Smooth muscle cell (in vitro differentiated cells): ENCODE data around the gene PKN1. TPM values are rescaled to one million over a fixed set of nuclear protein-coding genes. Genes with fewer than 3 reads are reported as not detected.

Experiments used
- DNase-seq: peaks from one replicate; lab custom pipeline; 2025; ENCODE audit not compliant: unreplicated experiment; lab: John Stamatoyannopoulos, UW
- H2AFZ ChIP-seq: fragments of 200-600 bp; sonication (generic); 2 replicates; pipeline ENCODE4 v1.6.0; 2016; ENCODE audit warnings: antibody characterized with exemption, low read depth, mild to moderate bottlenecking
- H3F3A ChIP-seq: fragments of 200-600 bp; sonication (generic); 2 replicates; pipeline ENCODE4 v1.6.0; 2017; ENCODE audit warnings: antibody characterized with exemption, low read depth
- H3K27ac ChIP-seq: fragments of 200-600 bp; sonication (generic); 2 replicates; pipeline ENCODE4 v1.5.1; 2016; ENCODE audit warnings: low read depth, mild to moderate bottlenecking
- H3K27me3 ChIP-seq: fragments of 200-600 bp; sonication (generic); 2 replicates; pipeline ENCODE4 v1.6.1; 2016; ENCODE audit warnings: low read depth, mild to moderate bottlenecking
- H3K36me3 ChIP-seq: fragments of 200-600 bp; sonication (generic); 2 replicates; pipeline ENCODE4 v1.5.1; 2016; ENCODE audit warnings: low read depth
- H3K4me1 ChIP-seq: fragments of 200-600 bp; sonication (generic); 2 replicates; pipeline ENCODE4 v1.5.1; 2016; ENCODE audit warnings: low read depth
- H3K4me2 ChIP-seq: fragments of 200-600 bp; sonication (generic); 2 replicates; pipeline ENCODE4 v1.6.0; 2016; ENCODE audit warnings: mild to moderate bottlenecking
- H3K4me3 ChIP-seq: fragments of 200-600 bp; sonication (generic); 2 replicates; pipeline ENCODE4 v1.5.1; 2016; ENCODE audit warnings: mild to moderate bottlenecking
- H3K79me2 ChIP-seq: fragments of 200-600 bp; sonication (generic); 2 replicates; pipeline ENCODE4 v1.6.0; 2016; ENCODE audit warnings: low read depth, mild to moderate bottlenecking
- H3K9ac ChIP-seq: fragments of 200-600 bp; sonication (generic); 2 replicates; pipeline ENCODE4 v1.6.0; 2016; ENCODE audit warnings: low read depth
- H3K9me3 ChIP-seq: fragments of 200-600 bp; sonication (generic); replicated peaks from 2 replicates; pipeline ENCODE4 v1.5.1; 2016; ENCODE audit warnings: low read depth
- H4K20me1 ChIP-seq: fragments of 200-600 bp; sonication (generic); 2 replicates; pipeline ENCODE4 v1.6.0; 2016; ENCODE audit warnings: low read depth
- CTCF ChIP-seq: fragments of 200-600 bp; sonication (generic); IDR thresholded peaks from 2 replicates; pipeline ENCODE4 v1.5.1; 2017; ENCODE audit warnings: borderline replicate concordance, mild to moderate bottlenecking, antibody characterized with exemption; ENCODE audit not compliant: insufficient read depth, poor library complexity, severe bottlenecking
- WGBS: methylation state at CpG from one replicate; pipeline ENCODE4 v1.1.7; 2016; ENCODE audit warnings: low lambda C conversion rate; 5-methylcytosine and 5-hydroxymethylcytosine counted together
- polyA plus RNA-seq: library from polyadenylated mRNA; unstranded; fragments of >200 nt; fragmentation: Nextera tagmentation; extraction: Ambion mirVana; gene quantifications from 2 replicates; pipeline ENCODE4 v1.2.1, GENCODE V29; 2016
- total RNA-seq: library from RNA; depleted of rRNA; stranded (reverse); fragments of >200 nt; gene quantifications from 2 replicates; pipeline ENCODE4 v1.2.3, GENCODE V29; 2014

The PKN1 gene
- total and polyA plus RNA-seq, 2 experiments from 2014 or later: 28.0 to 64.8 TPM

DNA sequence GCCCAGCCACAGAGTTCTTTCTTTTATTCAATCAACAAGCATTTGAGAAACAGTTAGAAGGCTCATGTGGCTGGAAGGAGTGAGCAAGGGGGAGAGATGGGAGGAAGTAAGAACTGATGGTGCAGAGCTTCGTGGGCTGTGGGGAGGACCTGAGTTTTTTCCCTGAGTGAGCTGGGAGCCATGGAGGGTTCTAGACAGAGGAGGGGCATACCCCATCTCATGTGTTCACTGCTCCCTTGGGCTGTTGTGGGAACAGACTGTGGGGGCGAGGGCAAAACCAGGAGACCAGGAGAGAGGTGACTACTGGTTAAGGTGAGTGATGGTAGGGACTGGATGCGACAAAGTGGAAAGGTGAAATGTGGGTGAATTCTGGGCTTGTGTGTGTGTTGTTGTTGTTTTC is 2.4 kb upstream of the PKN1 start:
- Histone ChIP-seq H3K27me3 (peaks cover 6% of the 10 kb centered on the region), H3K4me1 (no peaks in the 10 kb centered on the region), H3K36me3 (no peaks in the 10 kb centered on the region), H3F3A (no peaks in the 10 kb centered on the region), H4K20me1 (peaks cover 12% of the 10 kb centered on the region), H3K4me3 (no peak overlapping the region), H3K9ac (no peak overlapping the region), H3K27ac (no peak overlapping the region), H3K4me2 (no peak overlapping the region), H3K79me2 (no peaks in the 10 kb centered on the region), H3K9me3 (no peaks in the 10 kb centered on the region), H2AFZ (no peak overlapping the region)
- no peak for DNase-seq
- TF ChIP-seq CTCF: no peak
- WGBS: 85% methylated on average over 3 of the region's 3 CpGs

GRCh38 chr19:14433554-14434501 is 722 bp downstream of the PKN1 start:
- DNase-seq: no peak
- H3K36me3 ChIP-seq: no peaks in the 10 kb centered on the region
- H3K9ac ChIP-seq: peak overlapping the region; percentile 43
- H3K9me3 ChIP-seq: no peaks in the 10 kb centered on the region
- H3K27ac ChIP-seq: no peak overlapping the region
- 27% methylated on average over 25 of the region's 52 CpGs for WGBS
- peaks cover 27% of the 10 kb centered on the region for H4K20me1 ChIP-seq
- peaks cover 6% of the 10 kb centered on the region for H3K27me3 ChIP-seq
- H3K4me1 ChIP-seq: no peaks in the 10 kb centered on the region
- peak overlapping the region; percentile 95 for H3K4me2 ChIP-seq
- H3K4me3 ChIP-seq: peak overlapping the region; percentile 75
- no peaks in the 10 kb centered on the region for H3F3A ChIP-seq
- peaks cover 14% of the 10 kb centered on the region for H3K79me2 ChIP-seq
- H2AFZ ChIP-seq: peak overlapping the region; percentile 72
- no peak for TF ChIP-seq CTCF

GRCh38 chr19:14434543-14435319 is 1.6 kb downstream of the PKN1 start:
- Histone ChIP-seq H3K4me1 (no peaks in the 10 kb centered on the region), H3K27ac (no peak overlapping the region), H3K4me3 (peak overlapping the region; percentile 75), H3K27me3 (peaks cover 6% of the 10 kb centered on the region), H3F3A (no peaks in the 10 kb centered on the region), H3K79me2 (peaks cover 16% of the 10 kb centered on the region), H2AFZ (no peak overlapping the region), H3K4me2 (peak overlapping the region; percentile 95), H3K36me3 (no peaks in the 10 kb centered on the region), H3K9ac (no peak overlapping the region), H3K9me3 (no peaks in the 10 kb centered on the region), H4K20me1 (peaks cover 32% of the 10 kb centered on the region)
- no peak for TF ChIP-seq CTCF
- peak; percentile 4 for DNase-seq
- WGBS: 81% methylated on average over 12 of the region's 23 CpGs
